H4 (cell line): ENCODE measurements around the gene MYO1D. TPM values are rescaled to one million over a fixed set of nuclear protein-coding genes. Genes with fewer than 3 reads are reported as not detected.
"Not testable (repeated sequence)": the region's sequence is repeated elsewhere in the genome, so short reads cannot be mapped to it uniquely, and the experiment has no call there.

Experiments
- DNase-seq: peaks from one replicate; pipeline ENCODE4 v3.0.0-alpha.2; 2015; ENCODE audit warnings: low spot score
- total RNA-seq: library from RNA; depleted of rRNA; stranded (reverse); fragments of >200 nt; shearing (Covaris generic); gene quantifications from 2 replicates; pipeline ENCODE4 v1.2.3, GENCODE V29; 2014

The MYO1D gene
- total RNA-seq, 1 experiment from 2014 or later = 12.6 TPM

GRCh38 chr17:32855620-32856019 lies 21.3 kb downstream of the MYO1D start:
- no peak for DNase-seq

- no peak for DNase-seq
Measured at GRCh38 chr17:32854832-32855389, 22.0 kb downstream of the MYO1D start.

- DNase-seq = no peak
Measured at GRCh38 chr17:32854207-32854606, 22.7 kb downstream of the MYO1D start.

- no peak for DNase-seq
Measured at GRCh38 chr17:32852811-32853210, 24.1 kb downstream of the MYO1D start.

- no peak for DNase-seq
Measured at GRCh38 chr17:32849879-32850278, 27.0 kb downstream of the MYO1D start.

- DNase-seq = no peak
Measured at GRCh38 chr17:32847977-32848376, 28.9 kb downstream of the MYO1D start.

- no peak for DNase-seq
Measured at GRCh38 chr17:32846143-32846542, 30.8 kb downstream of the MYO1D start.

GRCh38 chr17:32840241-32840640 lies 36.7 kb downstream of the MYO1D start:
- no peak for DNase-seq

- DNase-seq = no peak
Measured at GRCh38 chr17:32836527-32836926, 40.4 kb downstream of the MYO1D start.

- DNase-seq = no peak
Measured at GRCh38 chr17:32835291-32835761, 41.6 kb downstream of the MYO1D start.

GRCh38 chr17:32834104-32834503 lies 42.8 kb downstream of the MYO1D start:
- no peak for DNase-seq

- no peak for DNase-seq
Measured at GRCh38 chr17:32833526-32833925, 43.4 kb downstream of the MYO1D start.

GRCh38 chr17:32833076-32833475 lies 43.8 kb downstream of the MYO1D start:
- DNase-seq = no peak

GRCh38 chr17:32831627-32832243 lies 45.2 kb downstream of the MYO1D start:
- DNase-seq = no peak

GRCh38 chr17:32831223-32831622 lies 45.7 kb downstream of the MYO1D start:
- no peak for DNase-seq

- no peak for DNase-seq
Measured at GRCh38 chr17:32828822-32829221, 48.1 kb downstream of the MYO1D start.

GRCh38 chr17:32827227-32827626 lies 49.7 kb downstream of the MYO1D start:
- no peak for DNase-seq

- DNase-seq = no peak
Measured at GRCh38 chr17:32826076-32826475, 50.8 kb downstream of the MYO1D start.

- DNase-seq = no peak
Measured at GRCh38 chr17:32824334-32824733, 52.6 kb downstream of the MYO1D start.

GRCh38 chr17:32822996-32823395 lies 53.9 kb downstream of the MYO1D start:
- DNase-seq = no peak

- DNase-seq = not testable (repeated sequence)
Measured at GRCh38 chr17:32821987-32822934, 54.7 kb downstream of the MYO1D start.

GRCh38 chr17:32820440-32820839 lies 56.5 kb downstream of the MYO1D start:
- no peak for DNase-seq

GRCh38 chr17:32819787-32820186 lies 57.1 kb downstream of the MYO1D start:
- DNase-seq = no peak
